Mammary epithelial cell (primary cell): ENCODE measurements around the gene SPAG16.

Experiments
- EZH2 ChIP-seq: IDR thresholded peaks from 2 replicates; pipeline ENCODE4 v1.6.1; 2012; ENCODE audit warnings: low read length, inconsistent platforms, borderline replicate concordance
- TF ChIP-seq, protein P1 (sequence below), 2 donors: IDR thresholded peaks in 1 of 2; conservative IDR thresholded peaks in 1 of 2; 2 replicates each; pipeline ENCODE4 v1.5.1; 2011 to 2012; ENCODE audit warnings: inconsistent platforms in 2 of 2, low read length in 2 of 2, mild to moderate bottlenecking in 2 of 2, control low read depth in 1 of 2, low read depth in 1 of 2; ENCODE audit not compliant: insufficient read depth in 1 of 2; ENCODE audit errors: extremely low read depth in 1 of 2

DNA sequence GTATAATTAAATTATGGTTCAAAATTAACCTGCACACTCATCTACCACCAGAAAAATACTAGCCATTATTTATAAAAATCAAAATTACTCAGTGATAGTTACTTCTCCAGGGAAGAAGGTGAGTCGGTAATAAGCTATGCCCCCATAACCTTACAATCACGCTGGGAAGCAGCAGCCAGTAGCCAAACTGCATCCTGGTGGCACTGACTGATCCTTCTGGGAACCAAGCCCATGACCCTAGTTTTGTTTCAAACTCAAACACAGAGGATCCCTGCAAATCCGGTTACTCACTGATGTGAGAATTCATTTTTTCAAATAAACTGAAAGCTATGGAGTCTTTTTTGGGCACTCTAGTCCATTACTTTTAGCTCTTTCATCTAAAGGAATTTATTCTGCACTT is 1038.4 kb downstream of the SPAG16 start:
- TF ChIP-seq, protein P1, sequence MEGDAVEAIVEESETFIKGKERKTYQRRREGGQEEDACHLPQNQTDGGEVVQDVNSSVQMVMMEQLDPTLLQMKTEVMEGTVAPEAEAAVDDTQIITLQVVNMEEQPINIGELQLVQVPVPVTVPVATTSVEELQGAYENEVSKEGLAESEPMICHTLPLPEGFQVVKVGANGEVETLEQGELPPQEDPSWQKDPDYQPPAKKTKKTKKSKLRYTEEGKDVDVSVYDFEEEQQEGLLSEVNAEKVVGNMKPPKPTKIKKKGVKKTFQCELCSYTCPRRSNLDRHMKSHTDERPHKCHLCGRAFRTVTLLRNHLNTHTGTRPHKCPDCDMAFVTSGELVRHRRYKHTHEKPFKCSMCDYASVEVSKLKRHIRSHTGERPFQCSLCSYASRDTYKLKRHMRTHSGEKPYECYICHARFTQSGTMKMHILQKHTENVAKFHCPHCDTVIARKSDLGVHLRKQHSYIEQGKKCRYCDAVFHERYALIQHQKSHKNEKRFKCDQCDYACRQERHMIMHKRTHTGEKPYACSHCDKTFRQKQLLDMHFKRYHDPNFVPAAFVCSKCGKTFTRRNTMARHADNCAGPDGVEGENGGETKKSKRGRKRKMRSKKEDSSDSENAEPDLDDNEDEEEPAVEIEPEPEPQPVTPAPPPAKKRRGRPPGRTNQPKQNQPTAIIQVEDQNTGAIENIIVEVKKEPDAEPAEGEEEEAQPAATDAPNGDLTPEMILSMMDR (conservative IDR thresholded peaks at IDR 0.05 in 1 of 2, IDR thresholded peaks at IDR 0.05 in 1 of 2; ENCODE audit: extremely low read depth in 1 of 2, insufficient read depth in 1 of 2, low read depth in 1 of 2, low read length in 2 of 2) = no peak
- TF ChIP-seq EZH2 = no peak
